K562 (cell line): ENCODE results near the gene PDCD10. TPM values are rescaled to one million over a fixed set of nuclear protein-coding genes. Genes with fewer than 3 reads are reported as not detected.

Experiments
- ATAC-seq: fragments of 200-7000 bp; cut with Tn5 transposase; 3 replicates; pipeline ENCODE4 v1.9.1; 2020; ENCODE audit warnings: moderate library complexity
- BruUV-seq: library from RNA; stranded (reverse); fragments of 400-500 nt; replicated peaks from 2 replicates; lab custom pipeline; 2021; lab: Mats Ljungman, UMichigan
- CTCF ChIA-PET: fragments of 300-600 bp; formaldehyde crosslinking; extraction: SDS; loops from one replicate; lab custom pipeline; 2021; ENCODE audit warnings: low intra/inter-chr PET ratio; lab: Yijun Ruan, JAX
- POLR2A ChIA-PET: fragments of 300-600, 350-650 bp; sonication (Branson Sonifier 250); formaldehyde crosslinking; extraction: SDS; loops from one replicate; lab custom pipeline; 2021; ENCODE audit warnings: antibody characterized with exemption, inconsistent platforms; lab: Yijun Ruan, JAX
- DNase-seq, 4 experiments: peaks; one replicate each; pipeline versions ENCODE4 v3.0.0 to v3.0.0-alpha.2; 2011 to 2018; ENCODE audit warnings: low spot score in 3 of 4, mixed read lengths in 3 of 4; ENCODE audit errors: extremely low read depth in 1 of 4
- FAIRE-seq: peaks from 2 replicates; lab custom pipeline; 2011; peaks lifted over from hg19 to GRCh38; lab: Jason Lieb, UNC
- H2AFZ ChIP-seq: 2 replicates; pipeline ENCODE4 v1.6.0; 2011; ENCODE audit warnings: low read depth, low read length, control low read depth, inconsistent platforms
- H3K27ac ChIP-seq: fragments of 200-600 bp; 3 replicates; pipeline ENCODE4 v1.8.0; 2011; ENCODE audit warnings: low read depth, mild to moderate bottlenecking, control low read depth, inconsistent platforms, low read length, moderate library complexity, mixed read lengths; ENCODE audit errors: extremely low read depth
- H3K27me3 ChIP-seq, 2 experiments: fragments of 300-600 bp in 1 of 2; 2 replicates in 1 of 2; 3 replicates in 1 of 2; pipeline versions ENCODE4 v1.6.0 to v1.8.0; 2011; ENCODE audit warnings: inconsistent platforms in 2 of 2, low read length in 2 of 2, mild to moderate bottlenecking in 1 of 2, mixed read lengths in 1 of 2, moderate library complexity in 1 of 2; ENCODE audit not compliant: control insufficient read depth in 2 of 2, insufficient read depth in 2 of 2
- H3K36me3 ChIP-seq: fragments of 300-600 bp; 3 replicates; pipeline ENCODE4 v1.8.0; 2011; ENCODE audit warnings: mild to moderate bottlenecking, low read length, inconsistent platforms; ENCODE audit not compliant: control insufficient read depth, insufficient read depth
- H3K4me1 ChIP-seq, 2 experiments: fragments of 200-600 bp in 1 of 2; replicated peaks in 1 of 2; 2 replicates in 1 of 2; 3 replicates in 1 of 2; pipeline versions ENCODE4 v1.5.1 to v1.8.0; 2011; ENCODE audit warnings: inconsistent platforms in 2 of 2, low read length in 2 of 2, mild to moderate bottlenecking in 1 of 2, mixed read lengths in 1 of 2, moderate library complexity in 1 of 2; ENCODE audit not compliant: control insufficient read depth in 2 of 2, insufficient read depth in 2 of 2
- H3K4me2 ChIP-seq: 2 replicates; pipeline ENCODE4 v1.6.1; 2011; ENCODE audit warnings: low read length, control low read depth, inconsistent platforms, mixed read lengths; ENCODE audit not compliant: insufficient read depth
- H3K4me3 ChIP-seq: fragments of 200-600 bp; sonication (generic), shearing (Covaris generic); 2 replicates; pipeline ENCODE4 v1.5.1; 2016; ENCODE audit warnings: control low read depth, inconsistent platforms
- H3K79me2 ChIP-seq: fragments of 200-600 bp; 3 replicates; pipeline ENCODE4 v1.8.0; 2011; ENCODE audit warnings: low read length, inconsistent platforms; ENCODE audit not compliant: control insufficient read depth, insufficient read depth
- H3K9ac ChIP-seq, 2 experiments: 2 replicates each; pipeline versions ENCODE4 v1.6.0 to v1.6.1; 2011; ENCODE audit warnings: low read depth in 2 of 2, low read length in 2 of 2, control low read depth in 1 of 2, inconsistent platforms in 1 of 2, mild to moderate bottlenecking in 1 of 2, mixed read lengths in 1 of 2; ENCODE audit not compliant: insufficient read depth in 1 of 2
- H3K9me1 ChIP-seq: one replicate; pipeline ENCODE4 v1.6.0; 2011; ENCODE audit warnings: inconsistent platforms, mild to moderate bottlenecking, low read length, moderate library complexity; ENCODE audit not compliant: control insufficient read depth, insufficient read depth
- H3K9me3 ChIP-seq: replicated peaks from 2 replicates; pipeline ENCODE4 v1.5.1; 2011; ENCODE audit warnings: low read depth, low read length, inconsistent platforms; ENCODE audit not compliant: control insufficient read depth, insufficient read depth
- H4K20me1 ChIP-seq: replicated peaks from 2 replicates; pipeline ENCODE4 v1.6.1; 2011; ENCODE audit warnings: low read length, inconsistent platforms, mixed read lengths; ENCODE audit not compliant: control insufficient read depth, insufficient read depth
- ARID1B ChIP-seq: fragments of 450-650 bp; IDR thresholded peaks from 2 replicates; pipeline ENCODE4 v1.6.1; 2016; ENCODE audit warnings: antibody characterized with exemption, mild to moderate bottlenecking, inconsistent platforms
- ELF4 ChIP-seq: fragments of 450-650 bp; formaldehyde crosslinking; IDR thresholded peaks from 2 replicates; pipeline ENCODE4 v1.4.0; 2022; ENCODE audit warnings: missing genetic modification characterization
- HSF4 ChIP-seq: fragments of 250-450 bp; sonication (Bioruptor Pico); IDR thresholded peaks from 2 replicates; pipeline ENCODE4 v2.1.2; 2022; ENCODE audit warnings: mild to moderate bottlenecking, moderate library complexity, borderline replicate concordance
- KDM2B ChIP-seq: fragments of 250-450 bp; sonication (Bioruptor Pico); IDR thresholded peaks from 2 replicates; pipeline ENCODE4 v1.8.0; 2021; ENCODE audit warnings: mild to moderate bottlenecking, moderate library complexity
- PHF21A ChIP-seq: fragments of 450-650 bp; IDR thresholded peaks from 2 replicates; pipeline ENCODE4 v1.6.1; 2017; ENCODE audit warnings: low read depth, borderline replicate concordance
- ZBED1 ChIP-seq: IDR thresholded peaks from 2 replicates; pipeline ENCODE4 v1.6.1; 2014
- ZNF707 ChIP-seq: fragments of 250-450 bp; sonication (Bioruptor Pico); conservative IDR thresholded peaks from 2 replicates; pipeline ENCODE4 v1.8.0; 2022; ENCODE audit warnings: inconsistent platforms, mild to moderate bottlenecking, moderate library complexity
- ZNF717 ChIP-seq: fragments of 250-450 bp; sonication (Bioruptor Pico); IDR thresholded peaks from 2 replicates; pipeline ENCODE4 v1.5.0; 2021
- ZNF79 ChIP-seq: fragments of 250-450 bp; sonication (Bioruptor Pico); IDR thresholded peaks from 2 replicates; pipeline ENCODE4 v1.4.0; 2020; ENCODE audit warnings: low read depth, mild to moderate bottlenecking, moderate library complexity
- WGBS: fragments of 100-300 bp; shearing (Covaris generic); methylation state at CpG from one replicate; pipeline ENCODE4 v1.1.6; 2016; ENCODE audit warnings: low coverage, mixed read lengths; ENCODE audit not compliant: insufficient coverage; ENCODE audit errors: missing lambda C conversion rate; 5-methylcytosine and 5-hydroxymethylcytosine counted together
- in situ Hi-C: fragments of 300-500 bp; cut with MboI; formaldehyde crosslinking; loops from 4 replicates; pipeline ENCODE4 v1.15.0; 2018; ENCODE audit warnings: inconsistent platforms, mixed read lengths
- intact Hi-C: fragments of 100-400 bp; cut with micrococcal nuclease; formaldehyde crosslinking; loops from 2 replicates; pipeline ENCODE4 v1.14.2; 2022
- polyA plus RNA-seq, 8 experiments: library from polyadenylated mRNA; depleted of rRNA in 4 of 8; stranded (reverse) in 5 of 8; unstranded in 3 of 8; fragments of >200 nt; fragmentation: Nextera tagmentation in 2 of 8; fragmentation: Illumina TruSeq in 1 of 8; extraction: Ambion mirVana in 2 of 8; extraction: Trizol in 1 of 8; gene quantifications; 2 replicates each; pipeline versions ENCODE4 v1.2.1 to v1.2.3, GENCODE V29; 2011 to 2014; ENCODE audit warnings: inconsistent platforms in 1 of 8, missing spikeins in 1 of 8
- total RNA-seq, 7 experiments: library from RNA; depleted of rRNA in 6 of 7; stranded (reverse); fragments of >200 nt in 6 of 7; fragmentation: Illumina TruSeq in 2 of 7; extraction: Trizol in 2 of 7; gene quantifications; 2 replicates each; pipeline versions ENCODE4 v1.2.1 to v1.2.3, GENCODE V29; 2011 to 2021; ENCODE audit warnings: low replicate concordance in 1 of 7
- TF ChIP-seq, protein P1 (sequence below): fragments of 150-350 bp; IDR thresholded peaks from 2 replicates; pipeline ENCODE4 v1.6.1; 2014; ENCODE audit warnings: low read depth, mild to moderate bottlenecking, low read length, borderline replicate concordance

The PDCD10 gene
- total and polyA plus RNA-seq, 9 of the 15 experiments (the other 6 are each of a cell fraction or from before 2014, with no cell fraction given) = 121 to 476 (median 232) TPM

DNA sequence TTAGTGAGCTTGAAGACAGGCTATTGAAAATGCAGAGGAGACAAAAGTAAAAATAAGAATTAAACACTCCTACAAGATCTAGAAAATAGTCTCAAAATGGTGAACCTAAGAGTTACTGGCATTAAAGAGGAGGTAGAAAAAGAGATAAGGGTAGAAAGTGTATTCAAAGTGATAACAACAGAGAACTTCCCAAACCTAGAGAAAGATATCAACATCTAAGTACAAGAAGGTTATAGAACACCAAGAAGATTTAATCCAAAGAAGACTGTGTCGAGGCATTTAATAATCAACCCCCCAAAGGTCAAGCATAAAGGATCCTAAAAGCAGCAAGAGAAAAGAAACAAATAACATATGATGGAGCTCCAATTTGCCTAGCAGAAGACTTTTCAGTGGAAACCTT is 23.3 kb downstream of the PDCD10 start:
- TF ChIP-seq ARID1B (0 out of 2 replicates have a peak, but pooled peaks have one; percentile 19), PHF21A (no peak), ZNF79 (peak; percentile 96), KDM2B (CRISPR knock-in tag) (no peak)
- peaks cover 7% of the 10 kb centered on the region for H4K20me1 ChIP-seq
- H3K79me2 ChIP-seq = peaks cover 98% of the 10 kb centered on the region
- ChIA-PET CTCF (no interaction called here), POLR2A (interaction anchor here (0.6 to 1.6 kb wide), 4 partner anchors 12 to 48 kb away, joined by 3 to 4 read pairs (median 3); no protein-coding TSS in a partner anchor)
- no peak overlapping the region for H3K4me3 ChIP-seq
- no peaks in the 10 kb centered on the region for H3K9me1 ChIP-seq
- FAIRE-seq (no peak), DNase-seq (no peak), ATAC-seq (no peak)
- in situ Hi-C loops (no loop called here), intact Hi-C loops (no loop called here)
- WGBS = 33% methylated on average over 1 of the region's 1 CpG
- no peaks in the 10 kb centered on the region for H3K9me3 ChIP-seq
- H3K27me3 ChIP-seq = no peaks in the 10 kb centered on the region
- H3K9ac ChIP-seq = no peak overlapping the region
- no peak overlapping the region for H3K4me2 ChIP-seq
- peaks cover 78% of the 10 kb centered on the region for H3K36me3 ChIP-seq
- H3K4me1 ChIP-seq = peaks cover 5 to 18% of the 10 kb centered on the region in 2 experiments; a peak in 3 of 5 replicates
- H2AFZ ChIP-seq = no peak overlapping the region
- no peak overlapping the region for H3K27ac ChIP-seq
- BruUV-seq = no TSS peak

DNA sequence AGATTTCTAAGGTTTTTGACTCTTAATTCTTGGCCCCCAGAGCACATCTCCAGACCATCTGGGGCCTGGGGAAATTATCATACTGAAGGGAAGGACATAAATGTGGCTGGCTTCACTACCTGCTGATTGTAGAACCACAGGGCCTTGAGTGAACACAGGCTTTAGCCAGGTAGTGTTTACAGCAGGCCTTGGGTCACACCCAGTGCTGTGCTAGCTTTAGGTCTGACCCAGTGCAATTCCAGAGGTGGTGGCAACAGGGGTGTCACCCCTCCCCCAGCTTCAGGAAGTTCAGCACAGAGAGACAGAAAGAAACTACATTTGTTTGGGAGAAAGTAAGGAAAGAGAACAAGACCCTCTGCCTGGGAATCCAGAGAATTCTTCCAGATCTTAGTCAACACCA is 24.1 kb downstream of the PDCD10 start:
- Histone ChIP-seq H3K9ac (peak overlapping the region; percentile 3 to 65; a peak in 1 of 4 replicates), H3K9me1 (no peaks in the 10 kb centered on the region), H3K4me1 (peaks cover 5 to 18% of the 10 kb centered on the region in 2 experiments; a peak in 3 of 5 replicates), H4K20me1 (peaks cover 7% of the 10 kb centered on the region), H3K27me3 (no peaks in the 10 kb centered on the region), H3K9me3 (no peaks in the 10 kb centered on the region), H3K36me3 (peaks cover 80% of the 10 kb centered on the region), H3K79me2 (peaks cover 98% of the 10 kb centered on the region), H3K27ac (peak overlapping the region; percentile 43; the same call in 1 of the 3 replicates), H2AFZ (no peak overlapping the region), H3K4me3 (no peak overlapping the region), H3K4me2 (no peak overlapping the region)
- in situ Hi-C loops = no loop called here
- DNase-seq (no peak), FAIRE-seq (no peak), ATAC-seq (peak; percentile 57)
- ChIA-PET CTCF (no interaction called here), POLR2A (interaction anchor here (0.6 to 1.9 kb wide), 5 partner anchors 11 to 129 kb away, joined by 3 to 6 read pairs (median 4); no protein-coding TSS in a partner anchor)
- intact Hi-C loops = no loop called here
- no TSS peak for BruUV-seq
- TF ChIP-seq, protein P1, sequence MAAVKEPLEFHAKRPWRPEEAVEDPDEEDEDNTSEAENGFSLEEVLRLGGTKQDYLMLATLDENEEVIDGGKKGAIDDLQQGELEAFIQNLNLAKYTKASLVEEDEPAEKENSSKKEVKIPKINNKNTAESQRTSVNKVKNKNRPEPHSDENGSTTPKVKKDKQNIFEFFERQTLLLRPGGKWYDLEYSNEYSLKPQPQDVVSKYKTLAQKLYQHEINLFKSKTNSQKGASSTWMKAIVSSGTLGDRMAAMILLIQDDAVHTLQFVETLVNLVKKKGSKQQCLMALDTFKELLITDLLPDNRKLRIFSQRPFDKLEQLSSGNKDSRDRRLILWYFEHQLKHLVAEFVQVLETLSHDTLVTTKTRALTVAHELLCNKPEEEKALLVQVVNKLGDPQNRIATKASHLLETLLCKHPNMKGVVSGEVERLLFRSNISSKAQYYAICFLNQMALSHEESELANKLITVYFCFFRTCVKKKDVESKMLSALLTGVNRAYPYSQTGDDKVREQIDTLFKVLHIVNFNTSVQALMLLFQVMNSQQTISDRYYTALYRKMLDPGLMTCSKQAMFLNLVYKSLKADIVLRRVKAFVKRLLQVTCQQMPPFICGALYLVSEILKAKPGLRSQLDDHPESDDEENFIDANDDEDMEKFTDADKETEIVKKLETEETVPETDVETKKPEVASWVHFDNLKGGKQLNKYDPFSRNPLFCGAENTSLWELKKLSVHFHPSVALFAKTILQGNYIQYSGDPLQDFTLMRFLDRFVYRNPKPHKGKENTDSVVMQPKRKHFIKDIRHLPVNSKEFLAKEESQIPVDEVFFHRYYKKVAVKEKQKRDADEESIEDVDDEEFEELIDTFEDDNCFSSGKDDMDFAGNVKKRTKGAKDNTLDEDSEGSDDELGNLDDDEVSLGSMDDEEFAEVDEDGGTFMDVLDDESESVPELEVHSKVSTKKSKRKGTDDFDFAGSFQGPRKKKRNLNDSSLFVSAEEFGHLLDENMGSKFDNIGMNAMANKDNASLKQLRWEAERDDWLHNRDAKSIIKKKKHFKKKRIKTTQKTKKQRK = no peak
- TF ChIP-seq ZNF717 (CRISPR knock-in tag) = no peak
- no peak for TF ChIP-seq HSF4 (CRISPR knock-in tag)
- no peak for TF ChIP-seq ELF4
- TF ChIP-seq ZNF707 (CRISPR knock-in tag) = no peak
- TF ChIP-seq ZBED1 = no peak
